Lower lobe of right lung (tissue), 2 donors: ENCODE results near the gene SAMM50. TPM values are rescaled to one million over a fixed set of nuclear protein-coding genes. Genes with fewer than 3 reads are reported as not detected.

Experiments
- ATAC-seq, 2 donors: fragments of 200-7000 bp; cut with Tn5 transposase; one replicate each; pipeline ENCODE4 v1.9.1; 2020 to 2022; ENCODE audit warnings: mild to moderate bottlenecking in 2 of 2, moderate library complexity in 2 of 2
- DNase-seq: peaks from one replicate; pipeline ENCODE4 v3.0.0-alpha.2; 2020
- H3K27ac ChIP-seq: fragments of 200-600 bp; one replicate; pipeline ENCODE4 v1.8.0; 2022
- H3K27me3 ChIP-seq: fragments of 200-600 bp; one replicate; pipeline ENCODE4 v1.8.0; 2022; ENCODE audit warnings: low read depth
- H3K36me3 ChIP-seq: fragments of 200-600 bp; one replicate; pipeline ENCODE4 v1.8.0; 2022; ENCODE audit warnings: mild to moderate bottlenecking
- H3K4me1 ChIP-seq: fragments of 200-600 bp; one replicate; pipeline ENCODE4 v1.8.0; 2022
- H3K4me3 ChIP-seq: fragments of 200-600 bp; one replicate; pipeline ENCODE4 v1.8.0; 2022; ENCODE audit warnings: mild to moderate bottlenecking
- H3K9me3 ChIP-seq: fragments of 200-600 bp; one replicate; pipeline ENCODE4 v1.8.0; 2022
- intact Hi-C: fragments of 100-400 bp; cut with DNase I; formaldehyde crosslinking; loops from one replicate; pipeline ENCODE4 v1.11.0; 2022
- total RNA-seq: library from RNA; stranded (reverse); fragmentation: NEBNext Ultra II Directional; extraction: Animal tissue kit (Norgen Biotek cat#: 25700); gene quantifications from one replicate; pipeline ENCODE4 v1.2.1, GENCODE V29; 2021
- TF ChIP-seq, protein P1 (sequence below): fragments of 200-600 bp; IDR thresholded peaks from one replicate; pipeline ENCODE4 v1.8.0; 2022; ENCODE audit warnings: antibody characterized with exemption, mild to moderate bottlenecking
- donor health status: DM: no; HTN: yes; CAD: no; lungs with severe emphysema.

Gene SAMM50
- total RNA-seq, 1 donor from 2014 or later: 28.5 TPM

DNA sequence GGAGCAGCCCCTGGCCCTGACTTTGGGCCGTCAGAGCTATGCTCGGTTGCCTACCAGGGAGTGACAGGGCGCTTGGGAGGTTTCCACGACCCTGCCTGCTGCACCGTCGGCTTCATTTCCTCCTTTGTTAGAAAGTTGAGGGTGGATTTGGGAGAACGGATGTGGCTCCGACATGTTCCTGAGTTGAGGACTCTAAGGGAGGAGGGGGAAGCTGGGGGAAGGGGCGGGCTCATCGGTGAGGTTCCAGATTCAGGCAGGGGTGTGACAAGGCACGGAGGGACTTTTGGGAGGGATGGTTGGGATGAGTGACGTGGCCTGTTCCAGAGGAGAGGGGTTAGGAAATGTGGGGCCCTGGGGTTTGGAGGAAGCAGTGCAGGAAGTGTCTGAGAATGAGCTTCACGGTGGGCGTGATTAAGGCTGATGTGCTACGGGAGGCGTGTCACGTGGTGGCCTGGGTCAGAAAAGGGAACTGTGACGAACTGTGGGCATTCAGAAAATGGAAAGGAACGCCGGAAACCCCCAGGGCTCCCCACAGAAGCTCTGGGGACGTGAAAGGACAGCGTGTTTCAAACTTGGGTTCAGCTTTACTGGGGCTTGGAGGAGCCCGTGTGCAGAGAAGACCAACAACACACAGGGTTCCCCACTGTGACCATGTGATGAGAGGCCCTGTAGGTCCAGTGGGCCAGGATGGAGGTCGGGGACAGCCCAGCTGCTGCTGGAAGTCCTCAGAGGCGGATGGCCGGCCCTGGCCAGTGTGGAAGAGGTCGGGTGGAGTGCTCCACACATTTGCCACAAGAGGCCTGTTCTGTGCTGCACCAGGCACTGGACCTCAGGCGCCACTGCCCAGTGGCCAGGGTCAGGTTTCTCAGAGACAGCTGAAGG, 71.6 kb downstream of the SAMM50 start:
- H3K4me1 ChIP-seq: peaks cover 63% of the 10 kb centered on the region
- intact Hi-C loops: no loop called here
- ATAC-seq (peak; percentile 83 to 86), DNase-seq (peak; percentile 89)
- TF ChIP-seq, protein P1, sequence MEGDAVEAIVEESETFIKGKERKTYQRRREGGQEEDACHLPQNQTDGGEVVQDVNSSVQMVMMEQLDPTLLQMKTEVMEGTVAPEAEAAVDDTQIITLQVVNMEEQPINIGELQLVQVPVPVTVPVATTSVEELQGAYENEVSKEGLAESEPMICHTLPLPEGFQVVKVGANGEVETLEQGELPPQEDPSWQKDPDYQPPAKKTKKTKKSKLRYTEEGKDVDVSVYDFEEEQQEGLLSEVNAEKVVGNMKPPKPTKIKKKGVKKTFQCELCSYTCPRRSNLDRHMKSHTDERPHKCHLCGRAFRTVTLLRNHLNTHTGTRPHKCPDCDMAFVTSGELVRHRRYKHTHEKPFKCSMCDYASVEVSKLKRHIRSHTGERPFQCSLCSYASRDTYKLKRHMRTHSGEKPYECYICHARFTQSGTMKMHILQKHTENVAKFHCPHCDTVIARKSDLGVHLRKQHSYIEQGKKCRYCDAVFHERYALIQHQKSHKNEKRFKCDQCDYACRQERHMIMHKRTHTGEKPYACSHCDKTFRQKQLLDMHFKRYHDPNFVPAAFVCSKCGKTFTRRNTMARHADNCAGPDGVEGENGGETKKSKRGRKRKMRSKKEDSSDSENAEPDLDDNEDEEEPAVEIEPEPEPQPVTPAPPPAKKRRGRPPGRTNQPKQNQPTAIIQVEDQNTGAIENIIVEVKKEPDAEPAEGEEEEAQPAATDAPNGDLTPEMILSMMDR: no peak
- no peaks in the 10 kb centered on the region for H3K27me3 ChIP-seq
- H3K27ac ChIP-seq: peak overlapping the region; percentile 93
- no peaks in the 10 kb centered on the region for H3K9me3 ChIP-seq
- no peaks in the 10 kb centered on the region for H3K36me3 ChIP-seq
- H3K4me3 ChIP-seq: peak overlapping the region; percentile 66

DNA sequence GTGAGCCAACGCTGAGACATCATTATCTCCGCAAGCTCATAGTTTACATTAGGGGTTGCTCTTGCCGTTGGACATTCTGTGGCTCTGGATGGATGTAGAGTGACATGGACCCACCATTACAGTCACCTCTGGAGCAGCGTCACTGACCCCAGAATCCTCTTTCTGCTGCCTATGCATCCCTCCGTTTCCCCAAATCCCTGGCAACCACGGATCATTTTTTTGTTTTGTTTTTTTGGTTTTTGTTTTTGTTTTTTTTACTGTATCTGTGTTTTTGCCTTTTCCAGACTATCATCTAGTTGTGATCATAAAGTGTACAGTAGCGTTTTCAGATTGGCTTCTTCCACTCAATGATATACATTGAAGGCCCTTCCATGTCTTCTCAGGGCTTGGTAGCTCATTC, 72.8 kb downstream of the SAMM50 start:
- no peaks in the 10 kb centered on the region for H3K9me3 ChIP-seq
- no peak for ATAC-seq
- H3K27ac ChIP-seq: peak overlapping the region; percentile 93
- TF ChIP-seq, protein P1: no peak
- no peak for DNase-seq
- no peak overlapping the region for H3K4me3 ChIP-seq
- H3K27me3 ChIP-seq: no peaks in the 10 kb centered on the region
- H3K36me3 ChIP-seq: no peaks in the 10 kb centered on the region
- intact Hi-C loops: no loop called here
- peaks cover 61% of the 10 kb centered on the region for H3K4me1 ChIP-seq

DNA sequence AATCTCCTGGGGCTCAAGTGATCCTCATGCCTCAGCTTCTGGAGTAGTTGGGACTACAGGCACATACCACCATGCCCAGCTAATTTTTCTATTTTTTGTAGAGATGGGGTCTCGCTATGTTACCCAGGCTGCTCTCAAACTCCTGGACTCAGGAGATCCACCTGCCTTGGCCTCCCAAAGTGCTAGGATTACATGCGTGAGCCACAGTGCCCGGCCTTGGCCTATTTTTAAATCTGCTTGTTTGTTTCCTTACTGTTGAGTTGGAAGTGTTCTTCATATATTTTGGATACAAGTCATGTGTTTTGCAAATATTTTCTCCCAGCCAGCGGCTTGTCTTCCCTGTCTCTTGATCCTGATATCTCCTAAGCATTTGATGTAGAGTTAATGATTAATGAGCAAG, 73.8 kb downstream of the SAMM50 start:
- intact Hi-C loops: no loop called here
- DNase-seq: no peak
- Histone ChIP-seq H3K27me3 (no peaks in the 10 kb centered on the region), H3K27ac (peak overlapping the region; percentile 49), H3K36me3 (no peaks in the 10 kb centered on the region), H3K4me1 (peaks cover 60% of the 10 kb centered on the region), H3K4me3 (no peak overlapping the region), H3K9me3 (no peaks in the 10 kb centered on the region)
- no peak for ATAC-seq
- TF ChIP-seq, protein P1: no peak

DNA sequence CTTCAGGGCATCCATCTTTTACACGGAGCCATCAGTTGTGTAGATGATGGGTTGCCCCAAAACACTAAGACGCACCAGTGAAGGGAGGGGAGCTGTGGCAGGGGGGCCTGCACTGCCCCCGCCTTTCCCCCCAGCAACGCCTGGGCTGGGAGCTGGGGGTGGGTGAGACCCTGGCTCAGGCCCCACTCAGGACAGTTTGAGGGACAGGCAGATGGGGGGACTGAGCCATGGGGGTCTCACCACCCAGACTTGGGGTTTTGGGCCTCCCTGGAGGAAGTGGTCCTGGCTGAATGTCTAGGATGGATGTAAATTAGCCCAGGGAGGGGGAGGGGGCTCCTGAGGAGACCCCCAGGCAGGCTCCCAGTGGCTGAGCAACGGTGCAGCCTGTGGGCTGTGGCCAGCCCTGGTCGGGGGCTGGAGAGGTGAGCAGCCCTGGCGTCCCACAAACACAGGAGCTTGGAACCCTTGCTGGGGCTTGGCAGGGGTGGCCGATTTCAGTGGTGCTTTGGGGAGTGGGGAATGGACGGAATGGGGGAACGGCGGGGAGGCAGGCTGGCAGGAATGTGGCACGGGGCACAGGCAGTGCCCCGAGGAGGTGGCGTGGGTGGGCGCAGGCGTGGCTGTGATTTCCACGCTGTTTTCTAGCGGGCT, 74.9 kb downstream of the SAMM50 start:
- H3K27me3 ChIP-seq: no peaks in the 10 kb centered on the region
- no peak overlapping the region for H3K4me3 ChIP-seq
- TF ChIP-seq, protein P1: no peak
- intact Hi-C loops: no loop called here
- H3K27ac ChIP-seq: peak overlapping the region; percentile 80
- ATAC-seq: no peak
- H3K9me3 ChIP-seq: no peaks in the 10 kb centered on the region
- H3K4me1 ChIP-seq: peaks cover 53% of the 10 kb centered on the region
- H3K36me3 ChIP-seq: no peaks in the 10 kb centered on the region
- no peak for DNase-seq

DNA sequence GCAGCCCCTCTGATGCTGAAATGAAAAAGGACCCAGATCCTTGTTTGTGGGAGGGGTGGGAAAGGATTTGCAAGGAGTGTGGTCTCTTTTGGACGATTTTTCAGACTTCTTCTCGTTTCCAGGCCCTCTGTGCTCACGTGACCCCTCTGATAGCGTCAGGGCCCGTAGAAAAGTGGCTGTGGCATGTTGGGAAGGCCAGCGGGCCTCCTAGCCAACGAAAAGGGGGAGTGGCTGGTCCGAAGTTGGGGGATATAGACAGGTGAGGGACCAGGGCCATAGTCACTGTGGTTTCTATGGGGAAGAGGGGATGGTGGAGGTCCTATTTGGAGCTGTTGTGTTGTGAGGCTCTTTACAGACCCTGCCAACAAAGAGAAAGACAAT, 75.5 kb downstream of the SAMM50 start:
- Histone ChIP-seq H3K4me1 (peaks cover 51% of the 10 kb centered on the region), H3K9me3 (no peaks in the 10 kb centered on the region), H3K4me3 (no peak overlapping the region), H3K27ac (peak overlapping the region; percentile 80), H3K36me3 (no peaks in the 10 kb centered on the region), H3K27me3 (no peaks in the 10 kb centered on the region)
- no peak for ATAC-seq
- no peak for DNase-seq
- TF ChIP-seq, protein P1: no peak
- intact Hi-C loops: no loop called here
